Astrocyte of the cerebellum (primary cell): Measurements from ENCODE around the gene SCLT1.

Source experiments
- DNase-seq: peaks from one replicate; pipeline ENCODE4 v3.0.0-alpha.2; 2011; ENCODE audit warnings: low read depth
- H3K4me3 ChIP-seq: 2 replicates; pipeline ENCODE4 v1.5.1; 2011; ENCODE audit warnings: mild to moderate bottlenecking, low read depth, low read length, moderate library complexity
- CTCF ChIP-seq: IDR thresholded peaks from 2 replicates; pipeline ENCODE4 v1.5.1; 2012; ENCODE audit warnings: low read length, low read depth, moderate library complexity, mild to moderate bottlenecking; ENCODE audit errors: missing control alignments
- in situ Hi-C: cut with HindIII; loops from 2 replicates; pipeline ENCODE4 v1.10.0; 2017; ENCODE audit warnings: low sequenced_read_pairs

SCLT1 gene

DNA sequence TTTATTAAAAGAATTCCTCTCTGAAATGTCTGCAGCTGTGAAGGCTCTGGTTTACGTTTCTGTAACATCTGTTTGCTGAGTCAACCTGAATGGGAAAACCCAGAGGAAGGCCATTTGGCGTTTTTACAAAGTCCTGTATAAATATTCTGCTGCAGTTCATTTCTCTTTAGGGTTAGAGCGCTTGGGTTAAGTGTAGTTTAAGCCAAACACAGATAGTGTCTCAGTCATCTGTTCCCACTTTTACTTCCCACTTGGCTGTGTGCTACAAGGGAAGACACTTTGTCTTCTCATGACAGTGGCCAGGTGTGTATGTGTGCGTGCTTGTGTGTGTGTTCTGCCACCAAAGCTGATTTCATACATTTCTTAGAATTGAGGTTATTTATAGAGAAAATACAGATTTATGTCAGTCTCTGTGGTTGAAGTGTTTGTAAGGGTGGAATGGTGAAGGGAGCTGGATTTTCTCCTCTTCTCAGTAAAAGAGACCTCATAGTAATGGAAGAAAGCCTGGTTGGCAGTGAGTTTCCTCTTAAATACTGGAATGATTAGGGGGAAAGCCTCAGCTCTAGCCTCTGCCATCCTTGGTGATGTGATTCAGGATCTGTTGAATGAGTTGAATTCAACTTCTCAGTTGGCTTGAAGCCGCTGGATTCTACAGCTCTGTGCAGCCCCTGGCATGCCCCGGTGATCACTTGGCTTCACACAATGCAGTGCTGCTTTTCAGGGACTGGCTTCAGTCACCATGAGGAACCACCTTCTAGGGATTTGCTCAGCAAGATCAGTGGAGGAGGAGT, 233.3 kb downstream of the SCLT1 start:
- DNase-seq, result peak; percentile 23
- no peak overlapping the region for H3K4me3 ChIP-seq
- in situ Hi-C loops, result loop anchor here (25.0 kb wide), 1 partner anchor 398 kb away; no protein-coding TSS in a partner anchor
- TF ChIP-seq CTCF, result no peak

GRCh38 chr4:128858879-128859671, 234.3 kb downstream of the SCLT1 start:
- peak; percentile 34 for DNase-seq
- in situ Hi-C loops, result loop anchor here (25.0 kb wide), 1 partner anchor 397 kb away; no protein-coding TSS in a partner anchor
- TF ChIP-seq CTCF, result no peak
- H3K4me3 ChIP-seq, result no peak overlapping the region

GRCh38 chr4:128856246-128856645, 237.1 kb downstream of the SCLT1 start:
- no peak overlapping the region for H3K4me3 ChIP-seq
- DNase-seq, result no peak
- no peak for TF ChIP-seq CTCF
- in situ Hi-C loops, result loop anchor here (25.0 kb wide), 1 partner anchor 394 kb away; no protein-coding TSS in a partner anchor

DNA sequence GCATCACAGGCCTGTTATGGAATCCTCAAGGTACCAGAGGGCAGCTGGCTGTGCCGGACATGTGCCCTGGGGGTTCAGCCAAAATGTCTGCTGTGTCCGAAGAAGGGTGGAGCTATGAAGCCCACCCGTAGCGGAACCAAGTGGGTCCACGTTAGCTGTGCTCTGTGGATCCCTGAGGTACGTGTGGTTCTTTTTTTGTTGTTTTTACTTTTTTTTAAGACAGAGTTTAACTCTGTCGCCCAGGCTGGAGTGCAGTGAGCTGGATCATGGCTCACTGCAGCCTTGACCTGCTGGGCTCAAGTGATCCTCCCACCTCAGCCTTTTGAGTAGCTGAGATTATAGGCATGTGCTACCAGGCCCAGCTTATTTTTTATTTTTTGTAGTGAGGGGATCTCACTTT, 237.7 kb downstream of the SCLT1 start:
- in situ Hi-C loops, result loop anchor here (25.0 kb wide), 1 partner anchor 393 kb away; no protein-coding TSS in a partner anchor

DNA sequence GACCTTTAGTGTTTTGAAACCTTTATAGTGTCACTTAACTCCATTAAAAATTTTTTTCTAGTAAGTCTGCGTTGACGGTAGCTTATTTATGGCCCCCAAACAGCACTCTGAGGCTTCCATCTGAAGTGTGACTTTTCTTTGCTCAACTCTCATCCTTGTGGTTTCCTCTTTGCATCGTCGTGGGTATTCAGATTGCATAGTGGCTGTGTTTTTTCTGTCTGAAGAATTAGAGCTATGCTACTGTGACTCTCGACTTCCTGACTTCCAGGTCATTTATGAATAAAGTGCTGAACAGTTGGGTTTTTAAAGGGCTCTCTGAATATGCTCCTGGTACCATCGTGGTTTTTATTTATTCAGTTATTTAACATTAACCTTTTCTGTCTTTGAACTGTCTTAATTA, 238.9 kb downstream of the SCLT1 start:
- no peak for DNase-seq
- no peak for TF ChIP-seq CTCF
- in situ Hi-C loops, result loop anchor here (25.0 kb wide), 1 partner anchor 392 kb away; no protein-coding TSS in a partner anchor
- H3K4me3 ChIP-seq, result no peak overlapping the region

More for the DNA sequence above, 237.7 kb downstream of the SCLT1 start:
- no peak overlapping the region for H3K4me3 ChIP-seq
- TF ChIP-seq CTCF, result no peak
- no peak for DNase-seq

- DNase-seq, result no peak
- H3K4me3 ChIP-seq, result no peak overlapping the region
- in situ Hi-C loops, result loop anchor here (25.0 kb wide), 1 partner anchor 391 kb away; no protein-coding TSS in a partner anchor
- no peak for TF ChIP-seq CTCF
These were observed 239.6 kb downstream of the SCLT1 start for GRCh38 chr4:128853741-128854140.
